Measurements from ENCODE around the gene NEK2. TPM values are rescaled to one million over a fixed set of nuclear protein-coding genes. Genes with fewer than 3 reads are reported as not detected.

The NEK2 gene
- total and polyA plus RNA-seq, 4 donors: 0.61 to 5.9 (median 0.83) TPM

GRCh38 chr1:211648980-211649934 lies 26.2 kb downstream of the NEK2 start:
- DNase-seq (peak in 2 of 3 donors; percentile 65 to 69), ATAC-seq (ENCODE audit: insufficient read depth, low FRiP score) (no peak)
- H3K27me3 ChIP-seq (ENCODE audit: control insufficient read depth in 3 of 3, insufficient read depth in 3 of 3, low read length in 2 of 3): peaks cover 0 to 4% (median 0%) of the 10 kb centered on the region in 3 donors
- TF ChIP-seq CTCF (IDR thresholded peaks at IDR 0.05; ENCODE audit: control extremely low read depth, extremely low read depth): no peak
- H3K4me1 ChIP-seq (ENCODE audit: control insufficient read depth in 5 of 5, insufficient read depth in 5 of 5, low read length in 5 of 5): peaks cover 0 to 4% (median 2%) of the 10 kb centered on the region in 5 donors
- H3K9ac ChIP-seq (ENCODE audit: insufficient read depth in 1 of 2, low read length in 2 of 2): no peak overlapping the region
- no peaks in the 10 kb centered on the region for H3K36me3 ChIP-seq (ENCODE audit: control insufficient read depth in 4 of 4, insufficient read depth in 4 of 4, low read length in 4 of 4)
- 60 to 66% methylated on average over 9 of the region's 9 CpGs for WGBS, 2 donors
- no peaks in the 10 kb centered on the region for H3K9me3 ChIP-seq (ENCODE audit: control insufficient read depth in 4 of 4, insufficient read depth in 3 of 4, low read length in 3 of 4)
- no peak overlapping the region for H3K4me3 ChIP-seq
- no peak overlapping the region for H3K27ac ChIP-seq (ENCODE audit: low read depth in 1 of 2, low read length in 1 of 2)

GRCh38 chr1:211648336-211648735 lies 27.1 kb downstream of the NEK2 start:
- Histone ChIP-seq H3K9ac (ENCODE audit: insufficient read depth in 1 of 2, low read length in 2 of 2) (no peak overlapping the region), H3K27me3 (ENCODE audit: control insufficient read depth in 3 of 3, insufficient read depth in 3 of 3, low read length in 2 of 3) (peaks cover 0 to 4% (median 0%) of the 10 kb centered on the region in 3 donors), H3K9me3 (ENCODE audit: control insufficient read depth in 4 of 4, insufficient read depth in 3 of 4, low read length in 3 of 4) (no peaks in the 10 kb centered on the region), H3K27ac (ENCODE audit: low read depth in 1 of 2, low read length in 1 of 2) (no peak overlapping the region), H3K4me1 (ENCODE audit: control insufficient read depth in 5 of 5, insufficient read depth in 5 of 5, low read length in 5 of 5) (peaks cover 0 to 11% (median 4%) of the 10 kb centered on the region in 5 donors), H3K36me3 (ENCODE audit: control insufficient read depth in 4 of 4, insufficient read depth in 4 of 4, low read length in 4 of 4) (no peaks in the 10 kb centered on the region), H3K4me3 (no peak overlapping the region)
- no peak for ATAC-seq (ENCODE audit: insufficient read depth, low FRiP score)
- no peak for TF ChIP-seq CTCF (IDR thresholded peaks at IDR 0.05; ENCODE audit: control extremely low read depth, extremely low read depth)
- 77 to 82% methylated on average over 3 of the region's 3 CpGs for WGBS, 2 donors
- DNase-seq: no peak

GRCh38 chr1:211647711-211648121 lies 27.7 kb downstream of the NEK2 start:
- Histone ChIP-seq H3K27me3 (ENCODE audit: control insufficient read depth in 3 of 3, insufficient read depth in 3 of 3, low read length in 2 of 3) (peaks cover 0 to 4% (median 0%) of the 10 kb centered on the region in 3 donors), H3K9ac (ENCODE audit: insufficient read depth in 1 of 2, low read length in 2 of 2) (no peak overlapping the region), H3K9me3 (ENCODE audit: control insufficient read depth in 4 of 4, insufficient read depth in 3 of 4, low read length in 3 of 4) (no peaks in the 10 kb centered on the region), H3K4me3 (no peak overlapping the region), H3K4me1 (ENCODE audit: control insufficient read depth in 5 of 5, insufficient read depth in 5 of 5, low read length in 5 of 5) (peaks cover 0 to 17% (median 6%) of the 10 kb centered on the region in 5 donors), H3K36me3 (ENCODE audit: control insufficient read depth in 4 of 4, insufficient read depth in 4 of 4, low read length in 4 of 4) (no peaks in the 10 kb centered on the region), H3K27ac (ENCODE audit: low read depth in 1 of 2, low read length in 1 of 2) (no peak overlapping the region)
- ATAC-seq (ENCODE audit: insufficient read depth, low FRiP score) (no peak), DNase-seq (no peak)
- no peak for TF ChIP-seq CTCF (IDR thresholded peaks at IDR 0.05; ENCODE audit: control extremely low read depth, extremely low read depth)
- 89 to 92% methylated on average over 4 of the region's 4 CpGs for WGBS, 2 donors
